Natural killer cell treated with Interleukin-12 subunit alpha and Interleukin-12 subunit beta and Interleukin-15 and Interleukin-18, amount 100 ng/mL, for 72 hours (primary cell): ENCODE data around the gene SNRPE. TPM values are rescaled to one million over a fixed set of nuclear protein-coding genes. Genes with fewer than 3 reads are reported as not detected.
"Not testable (repeated sequence)": the region's sequence is repeated elsewhere in the genome, so short reads cannot be mapped to it uniquely, and the experiment has no call there.

Source experiments
- ATAC-seq, 2 donors: fragments of 150-1000 bp; cut with Tn5 transposase in 1 of 2; sonication (Bioruptor Pico), chemical (Tn5 transposase) in 1 of 2; 2 replicates each; pipeline ENCODE4 v1.10.0; 2021
- DNase-seq: peaks from one replicate; pipeline ENCODE4 v3.0.0; 2022; ENCODE audit warnings: low spot score
- H3K27ac Mint-ChIP-seq, 2 donors: 1 replicate in 1 of 2; 2 replicates in 1 of 2; pipeline ENCODE4 v1.8.0; 2022; ENCODE audit warnings: mixed read lengths in 2 of 2, mild to moderate bottlenecking in 1 of 2, moderate library complexity in 1 of 2
- H3K27me3 Mint-ChIP-seq, 2 donors: 1 replicate in 1 of 2; 2 replicates in 1 of 2; pipeline ENCODE4 v1.8.0; 2022; ENCODE audit warnings: mixed read lengths in 2 of 2
- H3K36me3 Mint-ChIP-seq: one replicate; pipeline ENCODE4 v1.8.0; 2022; ENCODE audit warnings: mixed read lengths
- H3K4me1 Mint-ChIP-seq, 2 donors: 1 replicate in 1 of 2; 2 replicates in 1 of 2; pipeline ENCODE4 v1.8.0; 2022; ENCODE audit warnings: low read depth in 2 of 2, mixed read lengths in 2 of 2, mild to moderate bottlenecking in 1 of 2
- H3K4me3 Mint-ChIP-seq: one replicate; pipeline ENCODE4 v1.8.0; 2022; ENCODE audit warnings: mixed read lengths
- H3K9me3 Mint-ChIP-seq: 2 replicates; pipeline ENCODE4 v1.8.0; 2022; ENCODE audit warnings: mixed read lengths
- total RNA-seq, 2 donors: library from RNA; stranded (reverse); gene quantifications; one replicate each; pipeline ENCODE4 v1.2.3, GENCODE V29; 2022

Gene SNRPE
- 100 to 1,000 TPM; 124 to 125 TPM for total RNA-seq

- H3K9me3 Mint-ChIP-seq: no peaks in the 10 kb centered on the region
These were observed at the start of gene SNRPE for GRCh38 chr1:203861379-203862184. Gene SNRPE, plus strand, starts transcription at chr1:203861599. Its CDS starts 61 bp downstream, at chr1:203861660.

GRCh38 chr1:203813581-203814341 is 47.6 kb upstream of the SNRPE start:
- no peak for ATAC-seq
- Mint-ChIP-seq H3K4me1 (peaks cover 17 to 18% of the 10 kb centered on the region in 2 donors), H3K9me3 (no peaks in the 10 kb centered on the region), H3K36me3 (peaks cover 24% of the 10 kb centered on the region), H3K4me3 (no peak overlapping the region), H3K27me3 (no peaks in the 10 kb centered on the region), H3K27ac (peak overlapping the region in 1 of 2 donors; percentile 10)
- DNase-seq: no peak

More at GRCh38 chr1:203861379-203862184, at the start of gene SNRPE:
- peak within 1 kb of the TSS; percentile 100 for H3K4me3 Mint-ChIP-seq
- H3K27ac Mint-ChIP-seq: peak within 1 kb of the TSS; percentile 98 to 99
- ATAC-seq (peak; percentile 99), DNase-seq (peak; percentile 97)
- peaks cover 19 to 25% of the 10 kb centered on the region in 2 donors for H3K4me1 Mint-ChIP-seq
- H3K27me3 Mint-ChIP-seq: no peaks in the 10 kb centered on the region
- H3K36me3 Mint-ChIP-seq: peaks cover 31% of the 10 kb centered on the region

- H3K36me3 Mint-ChIP-seq: peaks cover 43% of the 10 kb centered on the region
- ATAC-seq (no peak), DNase-seq (no peak)
- H3K4me1 Mint-ChIP-seq: peaks cover 20 to 38% of the 10 kb centered on the region in 2 donors
- H3K27ac Mint-ChIP-seq: no peak overlapping the region
- no peak overlapping the region for H3K4me3 Mint-ChIP-seq
- H3K9me3 Mint-ChIP-seq: no peaks in the 10 kb centered on the region
- H3K27me3 Mint-ChIP-seq: no peaks in the 10 kb centered on the region
These were observed 43.0 kb upstream of the SNRPE start for GRCh38 chr1:203818399-203818798.

- H3K4me1 Mint-ChIP-seq: peaks cover 15 to 33% of the 10 kb centered on the region in 2 donors
- ATAC-seq: no peak
- peaks cover 39% of the 10 kb centered on the region for H3K36me3 Mint-ChIP-seq
- H3K27ac Mint-ChIP-seq: no peak overlapping the region
- no peaks in the 10 kb centered on the region for H3K9me3 Mint-ChIP-seq
- H3K4me3 Mint-ChIP-seq: no peak overlapping the region
- DNase-seq: no peak
- no peaks in the 10 kb centered on the region for H3K27me3 Mint-ChIP-seq
These were observed 38.1 kb upstream of the SNRPE start for GRCh38 chr1:203823306-203823705.

GRCh38 chr1:203826175-203826574 is 35.2 kb upstream of the SNRPE start:
- no peaks in the 10 kb centered on the region for H3K9me3 Mint-ChIP-seq
- DNase-seq (no peak), ATAC-seq (no peak)
- H3K36me3 Mint-ChIP-seq: peaks cover 42% of the 10 kb centered on the region
- peaks cover 13 to 28% of the 10 kb centered on the region in 2 donors for H3K4me1 Mint-ChIP-seq
- H3K4me3 Mint-ChIP-seq: no peak overlapping the region
- no peak overlapping the region for H3K27ac Mint-ChIP-seq
- H3K27me3 Mint-ChIP-seq: no peaks in the 10 kb centered on the region

- peaks cover 5 to 17% of the 10 kb centered on the region in 2 donors for H3K4me1 Mint-ChIP-seq
- ATAC-seq (no peak), DNase-seq (no peak)
- no peaks in the 10 kb centered on the region for H3K9me3 Mint-ChIP-seq
- no peak overlapping the region for H3K4me3 Mint-ChIP-seq
- H3K27ac Mint-ChIP-seq: no peak overlapping the region
- peaks cover 30% of the 10 kb centered on the region for H3K36me3 Mint-ChIP-seq
- no peaks in the 10 kb centered on the region for H3K27me3 Mint-ChIP-seq
These were observed 33.4 kb upstream of the SNRPE start for GRCh38 chr1:203828002-203828401.

GRCh38 chr1:203828503-203828902 is 32.9 kb upstream of the SNRPE start:
- DNase-seq (no peak), ATAC-seq (no peak)
- Mint-ChIP-seq H3K27me3 (no peaks in the 10 kb centered on the region), H3K9me3 (no peaks in the 10 kb centered on the region), H3K4me1 (peaks cover 5 to 12% of the 10 kb centered on the region in 2 donors), H3K36me3 (peaks cover 29% of the 10 kb centered on the region), H3K27ac (no peak overlapping the region), H3K4me3 (no peak overlapping the region)

- H3K4me1 Mint-ChIP-seq, H3K4me3 Mint-ChIP-seq, H3K27ac Mint-ChIP-seq, ATAC-seq, H3K9me3 Mint-ChIP-seq, H3K27me3 Mint-ChIP-seq, DNase-seq: not testable (repeated sequence)
- peaks cover 31% of the 10 kb centered on the region for H3K36me3 Mint-ChIP-seq
These were observed 32.2 kb upstream of the SNRPE start for GRCh38 chr1:203829247-203829646.

GRCh38 chr1:203835476-203835875 is 25.9 kb upstream of the SNRPE start:
- no peaks in the 10 kb centered on the region for H3K4me1 Mint-ChIP-seq
- H3K27ac Mint-ChIP-seq: no peak overlapping the region
- no peak overlapping the region for H3K4me3 Mint-ChIP-seq
- no peaks in the 10 kb centered on the region for H3K9me3 Mint-ChIP-seq
- no peaks in the 10 kb centered on the region for H3K27me3 Mint-ChIP-seq
- H3K36me3 Mint-ChIP-seq: peaks cover 28% of the 10 kb centered on the region
- DNase-seq: no peak
- ATAC-seq: no peak

GRCh38 chr1:203839081-203839480 is 22.3 kb upstream of the SNRPE start:
- Mint-ChIP-seq H3K27me3 (no peaks in the 10 kb centered on the region), H3K36me3 (peaks cover 28% of the 10 kb centered on the region), H3K4me1 (no peaks in the 10 kb centered on the region), H3K27ac (no peak overlapping the region), H3K9me3 (no peaks in the 10 kb centered on the region), H3K4me3 (no peak overlapping the region)
- no peak for DNase-seq
- ATAC-seq: no peak

GRCh38 chr1:203840208-203840808 is 21.1 kb upstream of the SNRPE start:
- Mint-ChIP-seq H3K27ac (no peak overlapping the region), H3K4me3 (no peak overlapping the region), H3K4me1 (peaks cover 3 to 4% of the 10 kb centered on the region in 2 donors), H3K27me3 (no peaks in the 10 kb centered on the region), H3K9me3 (no peaks in the 10 kb centered on the region), H3K36me3 (peaks cover 23% of the 10 kb centered on the region)
- DNase-seq (no peak), ATAC-seq (no peak)

GRCh38 chr1:203842559-203842876 is 18.9 kb upstream of the SNRPE start:
- ATAC-seq (no peak), DNase-seq (no peak)
- Mint-ChIP-seq H3K27ac (no peak overlapping the region), H3K4me1 (peaks cover 3 to 4% of the 10 kb centered on the region in 2 donors), H3K9me3 (no peaks in the 10 kb centered on the region), H3K27me3 (no peaks in the 10 kb centered on the region), H3K4me3 (no peak overlapping the region), H3K36me3 (peaks cover 25% of the 10 kb centered on the region)

GRCh38 chr1:203843435-203843834 is 18.0 kb upstream of the SNRPE start:
- Mint-ChIP-seq H3K9me3 (no peaks in the 10 kb centered on the region), H3K4me3 (no peak overlapping the region), H3K27me3 (no peaks in the 10 kb centered on the region), H3K36me3 (peaks cover 16% of the 10 kb centered on the region), H3K27ac (no peak overlapping the region), H3K4me1 (peaks cover 3 to 4% of the 10 kb centered on the region in 2 donors)
- ATAC-seq: no peak
- DNase-seq: no peak

GRCh38 chr1:203853112-203853511 is 8.3 kb upstream of the SNRPE start:
- H3K4me3 Mint-ChIP-seq, DNase-seq, H3K9me3 Mint-ChIP-seq, H3K27me3 Mint-ChIP-seq, ATAC-seq, H3K36me3 Mint-ChIP-seq, H3K27ac Mint-ChIP-seq, H3K4me1 Mint-ChIP-seq: not testable (repeated sequence)
